Left ventricle myocardium inferior (tissue), 1 donor: ENCODE data around the gene DROSHA. TPM values are rescaled to one million over a fixed set of nuclear protein-coding genes. Genes with fewer than 3 reads are reported as not detected.

Source experiments
- DNase-seq: peaks from one replicate; pipeline ENCODE4 v3.0.0-alpha.2; 2020
- H3K27ac ChIP-seq: fragments of 200-600 bp; replicated peaks from 2 replicates; pipeline ENCODE4 v1.8.0; 2021
- H3K27me3 ChIP-seq: fragments of 200-600 bp; 2 replicates; pipeline ENCODE4 v1.8.0; 2021; ENCODE audit warnings: low read depth
- H3K36me3 ChIP-seq: fragments of 200-600 bp; 2 replicates; pipeline ENCODE4 v1.8.0; 2021
- H3K4me1 ChIP-seq: fragments of 200-600 bp; 2 replicates; pipeline ENCODE4 v1.8.0; 2021
- H3K4me3 ChIP-seq: fragments of 200-600 bp; 2 replicates; pipeline ENCODE4 v1.8.0; 2021; ENCODE audit warnings: mild to moderate bottlenecking, moderate library complexity
- H3K9me3 ChIP-seq: fragments of 200-600 bp; replicated peaks from 2 replicates; pipeline ENCODE4 v1.8.0; 2021
- intact Hi-C: fragments of 100-400 bp; cut with micrococcal nuclease; formaldehyde crosslinking; loops from one replicate; pipeline ENCODE4 v1.11.0; 2022
- total RNA-seq: library from RNA; stranded (reverse); fragmentation: NEBNext Ultra II Directional; extraction: Animal tissue kit (Norgen Biotek cat#: 25700); gene quantifications from one replicate; pipeline ENCODE4 v1.2.1, GENCODE V29; 2021
- TF ChIP-seq, protein P1 (sequence below): fragments of 200-600 bp; IDR thresholded peaks from 2 replicates; pipeline ENCODE4 v1.8.0; 2021; ENCODE audit warnings: antibody characterized with exemption, mild to moderate bottlenecking, borderline replicate concordance
- donor health status: DM: no; HTN: yes; CAD: no; lungs with severe emphysema.

The DROSHA gene
- total RNA-seq, 1 donor from 2014 or later, result 36.5 TPM

DNA sequence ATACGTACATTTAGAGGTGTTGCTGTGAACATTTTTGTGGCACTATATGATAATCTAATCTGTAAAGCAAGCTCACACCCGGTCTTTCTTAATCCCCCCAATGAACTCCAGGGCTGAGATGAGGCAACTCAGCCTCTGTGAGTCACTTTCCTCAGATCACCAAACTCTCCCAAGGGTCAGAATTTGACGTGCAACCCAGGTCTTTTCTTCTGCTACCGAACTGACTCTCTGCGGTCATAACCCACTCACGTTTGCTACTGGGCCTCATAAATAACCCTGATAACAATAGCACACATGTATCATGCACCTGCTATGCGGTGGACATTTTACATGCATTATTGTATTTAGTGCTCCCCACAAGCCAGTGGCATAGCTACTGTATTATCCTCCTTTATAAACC is 153.1 kb downstream of the DROSHA start:
- no peak overlapping the region for H3K4me3 ChIP-seq
- H3K9me3 ChIP-seq, result no peaks in the 10 kb centered on the region
- no peaks in the 10 kb centered on the region for H3K4me1 ChIP-seq
- TF ChIP-seq, protein P1, sequence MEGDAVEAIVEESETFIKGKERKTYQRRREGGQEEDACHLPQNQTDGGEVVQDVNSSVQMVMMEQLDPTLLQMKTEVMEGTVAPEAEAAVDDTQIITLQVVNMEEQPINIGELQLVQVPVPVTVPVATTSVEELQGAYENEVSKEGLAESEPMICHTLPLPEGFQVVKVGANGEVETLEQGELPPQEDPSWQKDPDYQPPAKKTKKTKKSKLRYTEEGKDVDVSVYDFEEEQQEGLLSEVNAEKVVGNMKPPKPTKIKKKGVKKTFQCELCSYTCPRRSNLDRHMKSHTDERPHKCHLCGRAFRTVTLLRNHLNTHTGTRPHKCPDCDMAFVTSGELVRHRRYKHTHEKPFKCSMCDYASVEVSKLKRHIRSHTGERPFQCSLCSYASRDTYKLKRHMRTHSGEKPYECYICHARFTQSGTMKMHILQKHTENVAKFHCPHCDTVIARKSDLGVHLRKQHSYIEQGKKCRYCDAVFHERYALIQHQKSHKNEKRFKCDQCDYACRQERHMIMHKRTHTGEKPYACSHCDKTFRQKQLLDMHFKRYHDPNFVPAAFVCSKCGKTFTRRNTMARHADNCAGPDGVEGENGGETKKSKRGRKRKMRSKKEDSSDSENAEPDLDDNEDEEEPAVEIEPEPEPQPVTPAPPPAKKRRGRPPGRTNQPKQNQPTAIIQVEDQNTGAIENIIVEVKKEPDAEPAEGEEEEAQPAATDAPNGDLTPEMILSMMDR, result no peak
- intact Hi-C loops, result no loop called here
- no peaks in the 10 kb centered on the region for H3K36me3 ChIP-seq
- H3K27me3 ChIP-seq, result peaks cover 26% of the 10 kb centered on the region
- no peak overlapping the region for H3K27ac ChIP-seq
- no peak for DNase-seq

DNA sequence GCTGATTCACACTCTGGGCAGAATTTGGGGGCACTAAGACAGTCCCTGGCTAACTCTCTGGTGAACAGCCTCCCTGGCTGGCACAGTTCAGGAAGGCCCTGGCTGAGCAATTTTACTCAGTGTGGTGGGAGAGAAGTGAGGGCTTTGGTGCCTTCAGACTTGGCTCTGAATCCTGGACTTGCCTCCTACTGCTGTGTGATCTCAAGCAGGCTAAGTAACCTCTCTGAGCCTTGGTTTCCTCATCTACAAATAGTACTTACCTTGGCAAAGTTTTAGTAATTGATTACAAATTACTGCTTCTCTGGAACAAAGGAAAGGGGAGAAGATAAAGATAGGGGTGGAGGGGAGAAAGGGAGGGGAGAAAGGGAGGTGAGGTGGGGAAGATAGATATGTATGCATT is 153.8 kb downstream of the DROSHA start:
- Histone ChIP-seq H3K27me3 (peaks cover 19% of the 10 kb centered on the region), H3K36me3 (no peaks in the 10 kb centered on the region), H3K4me1 (no peaks in the 10 kb centered on the region), H3K4me3 (no peak overlapping the region), H3K9me3 (no peaks in the 10 kb centered on the region), H3K27ac (no peak overlapping the region)
- DNase-seq, result no peak
- TF ChIP-seq, protein P1, result no peak
- intact Hi-C loops, result no loop called here

DNA sequence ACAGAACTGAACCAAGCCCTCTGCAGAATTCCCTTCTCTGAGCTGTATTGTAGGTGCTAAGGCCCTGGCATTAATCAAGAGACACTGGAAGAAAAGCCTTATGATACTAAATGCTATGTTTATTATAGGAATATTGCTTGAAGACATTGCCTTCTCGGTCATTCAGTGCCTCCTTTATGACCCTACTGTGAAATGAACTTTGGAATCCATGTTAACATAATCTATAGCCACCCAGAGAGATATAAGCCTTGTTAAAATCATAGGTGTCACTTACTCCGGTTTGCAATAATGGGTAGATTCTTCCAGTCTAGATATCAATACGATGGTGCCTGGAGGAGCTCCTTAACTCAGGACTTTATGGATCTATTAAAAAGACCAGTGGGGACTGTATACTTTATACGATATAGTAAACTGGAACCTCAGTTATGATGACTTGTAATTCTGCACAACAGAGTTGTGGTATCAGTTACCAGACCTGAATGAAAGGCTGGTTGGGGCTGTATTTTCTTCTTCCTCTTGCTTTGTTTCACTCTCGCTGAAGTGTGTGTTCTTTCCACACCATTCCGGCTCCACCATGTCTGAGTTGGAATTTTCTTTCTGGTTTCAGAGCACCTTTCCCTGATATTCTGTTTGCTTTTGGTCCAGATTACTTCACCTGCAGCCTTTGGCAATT is 154.5 kb downstream of the DROSHA start:
- H3K36me3 ChIP-seq, result no peaks in the 10 kb centered on the region
- H3K4me1 ChIP-seq, result no peaks in the 10 kb centered on the region
- no peak overlapping the region for H3K27ac ChIP-seq
- DNase-seq, result no peak
- TF ChIP-seq, protein P1, result no peak
- H3K27me3 ChIP-seq, result peaks cover 18% of the 10 kb centered on the region
- H3K4me3 ChIP-seq, result no peak overlapping the region
- intact Hi-C loops, result no loop called here
- H3K9me3 ChIP-seq, result no peaks in the 10 kb centered on the region

DNA sequence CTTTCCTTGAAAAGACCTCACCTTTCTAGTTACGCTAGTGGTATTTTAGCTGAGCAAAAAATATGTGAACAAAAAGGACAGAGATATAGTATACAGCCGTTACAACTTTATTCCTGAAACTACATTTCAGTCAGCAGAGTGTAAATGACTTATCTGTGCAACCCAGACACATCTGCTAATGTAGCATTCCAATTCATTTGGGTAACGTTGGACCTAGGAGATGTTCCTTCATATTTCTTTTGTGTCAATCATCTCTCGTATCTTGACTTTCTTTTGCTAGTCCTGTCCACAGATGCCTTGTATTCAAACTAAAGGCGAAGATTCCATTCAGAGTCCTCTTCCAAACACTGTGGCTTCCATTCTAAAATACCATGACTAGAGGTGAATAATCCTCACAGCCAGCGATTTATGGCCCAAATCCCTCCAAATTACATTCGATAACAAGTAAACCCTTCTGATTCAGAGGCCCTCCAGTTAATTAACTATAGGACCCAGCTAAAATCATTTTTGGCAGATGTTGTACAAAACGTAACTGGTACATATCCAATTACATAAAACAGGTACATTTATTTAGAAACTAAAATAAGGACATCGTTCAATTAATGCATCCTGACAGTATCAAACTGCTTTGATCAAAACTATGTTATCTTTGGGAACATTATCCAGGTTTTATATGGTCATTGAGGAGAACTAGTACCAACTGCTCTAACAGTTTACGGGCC is 155.7 kb downstream of the DROSHA start:
- intact Hi-C loops, result no loop called here
- no peaks in the 10 kb centered on the region for H3K9me3 ChIP-seq
- H3K27me3 ChIP-seq, result peaks cover 7% of the 10 kb centered on the region
- no peak for DNase-seq
- H3K4me1 ChIP-seq, result no peaks in the 10 kb centered on the region
- H3K4me3 ChIP-seq, result no peak overlapping the region
- H3K27ac ChIP-seq, result no peak overlapping the region
- H3K36me3 ChIP-seq, result no peaks in the 10 kb centered on the region
- TF ChIP-seq, protein P1, result no peak

DNA sequence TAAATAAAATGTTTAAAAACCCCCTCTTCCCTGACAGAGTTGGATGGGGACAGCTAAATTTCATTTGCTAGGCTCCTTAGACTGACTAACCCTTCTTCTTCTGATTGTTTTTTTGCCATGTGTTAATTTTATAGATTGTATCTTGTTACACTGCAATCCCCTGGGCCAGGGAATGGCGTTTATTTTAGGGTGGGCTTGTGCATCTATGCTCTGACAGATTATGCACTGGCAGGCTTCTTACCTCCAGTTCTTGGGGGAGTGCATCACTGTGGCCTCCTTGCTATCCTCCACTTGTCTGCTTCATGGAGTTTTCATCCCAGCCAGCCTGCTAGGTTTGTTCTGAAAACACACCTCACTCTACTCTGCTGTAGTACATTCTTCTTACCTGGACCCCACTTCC is 159.8 kb downstream of the DROSHA start:
- no peaks in the 10 kb centered on the region for H3K9me3 ChIP-seq
- no peak for DNase-seq
- H3K27me3 ChIP-seq, result no peaks in the 10 kb centered on the region
- no peak overlapping the region for H3K27ac ChIP-seq
- peaks cover under 1% of the 10 kb centered on the region for H3K4me1 ChIP-seq
- H3K4me3 ChIP-seq, result no peak overlapping the region
- intact Hi-C loops, result no loop called here
- no peaks in the 10 kb centered on the region for H3K36me3 ChIP-seq
- TF ChIP-seq, protein P1, result no peak
